ENCODE results near the gene ACSS1. TPM values are rescaled to one million over a fixed set of nuclear protein-coding genes. Genes with fewer than 3 reads are reported as not detected.
A peak's percentile ranks its signal among the peaks of the same experiment; 100 is the strongest.

ACSS1 gene
- total RNA-seq, 1 donor from 2014 or later = 70.8 TPM

DNA sequence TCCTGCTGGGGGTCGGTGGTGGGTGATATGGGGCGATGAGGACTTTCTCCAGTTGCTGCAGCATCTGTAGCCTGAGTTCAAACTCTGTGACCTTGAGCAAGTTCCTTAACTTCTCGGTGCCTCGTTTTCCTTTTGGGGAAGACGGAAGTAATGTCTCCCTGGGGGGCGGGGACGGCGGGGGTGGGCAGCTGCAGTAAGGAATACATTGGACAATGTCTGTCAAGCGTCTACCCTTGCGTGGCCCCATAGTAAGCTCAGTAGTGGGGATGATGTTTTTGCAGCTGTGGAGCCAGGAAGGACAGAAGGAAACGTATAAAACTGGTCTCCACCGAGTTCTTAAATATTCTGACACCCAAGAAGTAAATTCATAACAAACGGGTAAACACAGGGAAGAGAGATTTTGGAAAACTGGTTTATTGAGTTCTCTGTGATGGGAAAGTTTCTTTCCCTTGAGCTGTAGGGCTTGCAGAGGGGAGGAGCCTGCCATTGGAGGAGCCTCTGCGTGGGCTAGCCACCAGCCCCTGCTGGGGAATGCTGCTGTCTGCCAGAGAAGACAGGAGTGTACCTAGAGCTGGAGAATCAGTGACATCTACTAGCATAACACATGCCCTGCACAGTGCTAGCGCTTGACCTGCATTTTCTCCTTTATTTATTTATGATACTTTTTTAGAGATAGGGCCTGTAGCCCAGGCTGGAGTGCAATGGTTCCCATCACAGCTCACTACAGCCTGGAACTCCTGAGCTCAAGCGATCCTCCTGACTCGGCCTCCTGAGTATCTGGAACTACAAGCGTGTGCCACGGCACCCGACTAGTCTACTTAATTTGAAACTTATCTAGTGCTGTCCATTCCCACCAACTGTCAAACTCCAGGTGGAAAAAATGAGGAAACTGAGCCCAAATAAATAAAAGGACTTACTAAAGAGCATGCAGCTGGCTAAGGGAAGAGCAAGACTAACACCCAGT lies 1.2 kb upstream of the ACSS1 start:
- no peak for DNase-seq (ENCODE audit: low spot score)

DNA sequence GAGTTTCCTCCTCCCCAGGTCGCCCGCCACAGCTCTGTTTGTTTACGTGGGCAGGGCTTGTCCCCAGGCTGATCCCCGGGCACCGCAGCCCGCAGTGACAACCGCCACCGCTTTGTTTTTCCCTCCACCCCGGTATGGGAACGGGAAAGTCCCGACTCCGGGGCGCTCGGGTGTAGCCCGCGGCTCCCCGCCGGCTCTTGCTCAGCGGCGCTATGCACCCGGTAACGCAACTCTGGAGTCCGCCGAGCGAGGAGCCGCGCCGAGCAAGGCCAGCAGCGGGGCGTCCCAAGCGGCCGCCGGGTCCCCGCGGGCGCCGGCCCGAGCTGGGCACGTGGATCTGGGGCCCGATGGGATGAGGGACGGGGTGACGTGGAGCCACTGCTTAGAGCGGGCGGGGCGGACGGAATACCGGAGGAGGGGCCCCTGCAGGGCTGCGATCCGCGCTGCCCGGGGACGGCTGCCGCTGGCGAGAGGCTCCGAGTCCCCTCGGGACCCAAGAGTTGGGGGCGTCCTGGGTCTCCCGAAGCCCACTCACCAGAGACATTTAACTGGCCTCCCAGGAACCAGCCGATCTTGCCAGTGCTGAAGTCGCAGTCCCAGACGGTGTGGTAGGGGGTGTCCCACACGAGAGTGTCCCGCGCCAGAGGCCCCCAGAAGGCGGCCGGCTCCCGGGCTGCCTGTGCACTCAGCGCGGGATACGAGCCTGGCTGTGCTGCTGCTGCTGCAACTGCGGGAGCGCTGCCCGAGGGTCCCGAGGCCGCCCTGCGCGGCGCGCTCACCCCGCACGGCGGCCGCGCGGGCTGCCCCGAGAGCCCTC lies 497 bp downstream of the ACSS1 start:
- peak; percentile 78 for DNase-seq (ENCODE audit: low spot score)

DNA sequence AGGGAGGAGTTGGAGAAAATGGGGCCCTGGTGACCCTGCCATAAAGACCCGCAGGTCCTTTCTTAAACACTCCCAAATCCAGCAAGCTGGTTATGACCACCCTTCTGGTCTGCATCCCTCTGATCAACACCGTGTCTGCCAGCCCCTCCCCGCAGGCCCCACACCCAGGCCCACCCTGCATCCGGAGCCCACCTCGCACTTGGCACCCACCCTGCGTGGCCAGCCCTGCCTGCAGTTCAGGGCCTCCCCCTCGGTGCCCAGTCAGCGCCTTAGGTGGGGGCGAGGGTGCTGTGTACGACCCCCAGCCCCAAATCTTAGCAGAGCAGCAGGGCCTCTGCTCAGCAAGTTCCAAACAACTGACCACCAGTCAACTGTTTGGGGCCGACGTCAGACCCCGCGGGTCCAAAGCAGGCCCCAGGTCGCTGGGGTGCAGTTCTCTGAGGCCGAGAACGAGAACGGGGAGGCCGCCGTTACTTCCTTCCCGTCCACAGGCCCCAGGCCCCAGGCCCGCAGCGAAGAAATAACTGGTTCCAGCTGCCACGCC lies 1.2 kb downstream of the ACSS1 start:
- DNase-seq (ENCODE audit: low spot score) = no peak

DNA sequence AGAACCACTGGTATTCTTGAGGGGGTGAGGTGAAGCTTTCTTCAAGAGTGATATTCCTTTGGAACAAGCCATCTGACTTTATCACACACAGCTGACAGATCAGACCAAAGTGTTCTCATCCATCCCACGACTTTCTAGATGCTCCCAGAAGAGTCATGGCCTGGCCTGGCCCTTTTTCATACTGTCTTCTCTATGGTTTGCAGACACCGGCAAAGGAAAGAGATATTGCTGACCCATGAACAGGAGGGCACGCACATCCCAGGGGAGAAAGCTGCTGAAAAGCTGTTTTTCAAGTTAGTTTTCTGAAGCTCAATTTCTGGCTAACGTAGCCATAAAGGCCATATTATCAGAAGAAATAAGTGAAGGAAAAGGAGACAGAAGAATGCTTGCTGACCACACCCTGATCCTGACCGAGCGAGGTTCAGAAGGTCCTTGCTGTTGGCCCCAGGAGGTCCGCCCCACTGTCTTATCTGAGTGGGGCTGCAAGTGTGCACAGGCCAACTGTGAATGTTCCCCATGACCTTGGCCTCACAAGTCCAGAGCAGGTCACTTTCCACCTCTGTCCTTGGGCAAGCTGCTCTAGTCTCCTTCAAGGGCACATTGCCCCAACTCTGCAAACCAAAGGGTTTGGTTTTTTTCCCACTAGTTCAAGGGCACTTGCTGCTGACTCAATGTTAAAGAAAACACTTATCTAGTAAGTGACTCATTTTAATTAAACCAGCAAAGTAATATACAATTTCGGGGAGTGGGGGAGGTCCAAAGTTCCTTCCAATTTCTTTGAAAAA lies 2.0 kb downstream of the ACSS1 start:
- no peak for DNase-seq (ENCODE audit: low spot score)

DNA sequence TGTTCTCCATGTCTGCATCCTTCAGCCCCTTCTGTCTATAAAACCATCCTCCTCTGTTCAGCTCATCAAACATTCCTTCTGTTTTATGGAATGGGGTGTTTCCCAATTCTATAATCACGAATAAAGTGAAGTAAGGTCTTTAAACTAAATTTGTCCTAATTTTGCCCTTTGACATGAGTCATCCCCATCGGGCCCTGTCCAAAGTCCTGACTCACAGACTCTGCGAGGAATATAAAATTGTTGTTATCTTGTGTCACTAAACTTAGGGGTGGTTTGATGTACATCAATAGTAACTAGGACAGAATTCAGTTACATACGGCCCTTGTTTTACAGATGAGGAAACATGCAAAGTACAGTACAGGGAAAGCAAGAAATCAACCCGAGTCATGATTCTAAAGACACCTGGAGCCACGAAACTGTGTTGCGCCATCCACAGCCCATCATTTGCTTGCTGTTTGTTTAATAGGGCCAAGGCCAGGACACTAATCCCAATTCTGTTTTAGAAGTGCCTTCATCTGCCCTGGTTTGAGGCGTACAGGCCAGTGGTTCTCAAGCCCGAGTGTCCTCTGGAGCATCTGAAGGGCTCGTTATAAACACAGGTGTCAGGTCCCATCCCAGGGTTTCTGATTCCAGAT lies 2.8 kb downstream of the ACSS1 start:
- no peak for DNase-seq (ENCODE audit: low spot score)

DNA sequence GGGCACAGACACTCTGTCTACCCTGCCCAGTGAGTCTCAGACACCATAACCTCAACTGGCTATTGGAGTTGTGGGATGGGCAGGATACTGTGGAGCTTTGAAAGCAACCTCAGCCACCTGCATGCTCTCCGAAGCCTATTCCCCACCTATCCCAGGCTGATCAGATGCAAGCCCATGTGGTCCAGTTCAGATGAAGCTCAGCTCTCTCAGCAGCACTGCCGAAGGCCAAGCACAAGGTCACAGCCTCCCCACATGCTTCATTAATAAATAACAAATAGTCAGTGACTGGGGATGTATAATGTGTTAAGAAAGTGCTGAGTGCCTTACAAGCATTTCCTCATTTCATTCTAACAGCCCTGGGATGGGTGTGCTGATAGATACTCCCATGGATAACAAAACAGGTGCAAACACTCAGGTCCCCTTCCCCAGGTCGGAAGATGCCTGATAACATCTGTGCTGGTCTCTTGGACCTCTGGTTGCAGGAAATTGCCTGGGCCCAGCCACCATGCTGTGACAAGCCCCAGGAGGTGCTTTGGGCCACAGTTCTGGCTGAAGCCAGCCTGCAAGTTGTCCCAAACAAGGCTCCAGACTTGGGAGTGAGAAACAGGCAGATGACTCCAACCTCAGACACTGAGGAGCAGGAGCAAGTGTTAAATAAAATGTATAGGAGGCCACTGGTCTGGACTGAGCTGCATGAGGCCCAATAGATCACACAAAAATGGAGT lies 3.7 kb downstream of the ACSS1 start:
- peak; percentile 44 for DNase-seq (ENCODE audit: low spot score)

DNA sequence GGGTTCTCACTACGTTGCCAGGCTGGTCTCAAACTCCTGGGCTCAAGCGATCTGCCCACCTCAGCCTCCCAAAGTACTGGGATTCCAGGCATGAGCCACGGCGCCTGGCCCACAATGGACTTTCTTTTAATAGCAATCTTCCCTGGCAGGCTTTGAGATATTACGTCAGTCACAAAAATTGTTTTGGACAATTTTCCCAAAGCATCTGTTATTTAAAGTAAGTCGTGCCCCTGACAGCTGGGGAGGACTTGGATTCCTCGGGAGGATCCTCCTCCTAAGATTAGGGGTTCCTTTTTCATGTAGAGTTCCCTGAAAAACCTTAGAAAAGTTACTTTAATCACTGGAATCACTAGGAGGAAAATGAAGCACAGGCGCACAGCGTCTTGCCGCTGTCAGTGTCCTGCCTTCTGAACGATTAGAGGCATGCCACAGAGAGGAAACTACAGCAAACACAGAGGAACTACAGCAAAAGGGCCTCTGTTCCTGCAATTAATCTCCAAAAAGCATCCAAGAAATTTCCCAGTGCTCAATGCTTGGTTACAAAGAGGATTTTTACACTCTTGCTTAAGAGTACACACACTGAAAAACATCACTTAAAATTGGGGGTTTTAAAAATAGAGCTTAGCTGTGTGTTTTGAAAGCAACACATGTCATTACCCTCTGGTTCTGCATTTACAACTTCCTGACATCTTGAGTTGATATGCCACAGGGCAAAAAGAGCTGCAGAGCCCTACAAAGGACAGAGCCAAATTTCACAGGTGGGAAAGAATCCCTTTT lies 4.5 kb downstream of the ACSS1 start:
- peak; percentile 42 for DNase-seq (ENCODE audit: low spot score)

DNA sequence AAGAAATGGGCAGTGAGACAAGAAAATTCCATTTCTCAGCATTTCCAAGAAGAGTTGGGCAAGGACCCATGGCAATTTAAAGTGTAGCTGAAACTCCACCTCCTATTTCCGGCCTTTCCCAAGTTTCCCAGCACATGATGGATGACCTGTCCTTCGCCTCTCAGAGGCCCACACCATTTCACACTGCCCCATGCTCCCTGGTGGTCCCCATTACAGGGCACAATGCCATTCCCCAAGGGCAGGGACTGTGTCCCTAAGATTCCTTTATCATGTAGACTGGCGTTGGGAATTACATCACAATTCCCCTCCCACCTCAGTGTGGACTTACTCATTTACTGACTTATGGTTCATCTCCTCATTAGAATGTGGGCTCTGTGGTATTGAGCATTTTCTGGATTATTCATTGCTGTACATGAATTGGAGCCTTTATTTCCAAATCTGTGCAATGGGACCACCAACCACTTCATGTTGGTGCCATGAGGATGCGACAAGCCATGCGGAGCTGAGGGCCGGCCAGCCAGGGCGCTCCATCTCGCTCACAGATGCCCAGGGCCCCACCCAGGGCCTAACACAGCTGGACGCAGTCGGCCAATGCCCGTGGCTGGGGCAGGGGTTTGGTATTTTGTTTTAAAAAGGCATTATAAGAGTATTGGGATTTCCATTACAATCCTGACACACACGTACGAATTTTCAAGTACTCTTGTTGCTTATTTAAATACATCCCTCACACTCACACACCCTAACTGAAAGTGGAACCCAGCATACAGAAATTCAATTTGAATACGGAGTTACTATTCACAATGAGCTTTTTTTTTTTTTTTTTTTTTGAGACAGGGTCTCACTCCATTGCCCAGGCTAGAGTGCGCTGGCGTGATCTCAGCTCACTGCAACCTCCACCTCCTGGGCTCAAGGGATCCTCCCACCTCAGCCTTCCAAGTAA lies 5.4 kb downstream of the ACSS1 start:
- no peak for DNase-seq (ENCODE audit: low spot score)

DNA sequence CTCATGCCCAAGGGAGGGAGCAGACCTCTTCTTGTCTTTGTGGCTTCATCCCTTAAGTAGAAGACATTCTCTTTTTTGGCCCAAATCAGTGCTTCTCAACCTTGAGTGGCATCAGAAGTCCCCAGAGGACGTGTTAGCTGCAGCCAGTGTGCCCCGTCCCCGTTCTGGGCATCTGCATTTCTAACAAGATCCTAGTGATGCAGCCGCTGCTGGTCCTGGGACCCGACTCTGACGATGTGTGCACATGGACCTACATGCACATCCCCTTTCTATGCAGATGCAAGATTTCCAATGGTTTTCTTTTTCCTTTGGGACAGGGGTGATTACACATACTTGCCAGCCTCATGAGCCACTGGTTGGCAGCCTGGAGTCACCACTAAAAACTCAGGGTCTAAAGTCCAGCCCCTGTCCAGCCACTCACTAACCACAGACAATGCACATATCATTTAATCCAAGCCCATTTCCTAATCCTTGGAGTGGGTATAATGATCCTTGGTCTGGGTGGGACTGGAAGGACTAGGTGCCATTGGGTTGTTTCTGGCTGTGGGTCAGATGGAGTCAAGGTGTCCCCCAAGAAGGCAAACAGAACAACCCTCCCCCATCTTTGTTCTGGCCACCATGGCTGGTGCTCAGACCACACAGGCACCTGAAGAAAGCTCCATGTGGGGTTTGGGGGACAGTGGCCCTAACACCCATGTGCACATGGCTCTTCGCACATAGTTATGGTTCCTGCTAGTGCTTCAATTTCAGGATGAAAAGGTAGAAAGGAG lies 6.4 kb downstream of the ACSS1 start:
- no peak for DNase-seq (ENCODE audit: low spot score)

DNA sequence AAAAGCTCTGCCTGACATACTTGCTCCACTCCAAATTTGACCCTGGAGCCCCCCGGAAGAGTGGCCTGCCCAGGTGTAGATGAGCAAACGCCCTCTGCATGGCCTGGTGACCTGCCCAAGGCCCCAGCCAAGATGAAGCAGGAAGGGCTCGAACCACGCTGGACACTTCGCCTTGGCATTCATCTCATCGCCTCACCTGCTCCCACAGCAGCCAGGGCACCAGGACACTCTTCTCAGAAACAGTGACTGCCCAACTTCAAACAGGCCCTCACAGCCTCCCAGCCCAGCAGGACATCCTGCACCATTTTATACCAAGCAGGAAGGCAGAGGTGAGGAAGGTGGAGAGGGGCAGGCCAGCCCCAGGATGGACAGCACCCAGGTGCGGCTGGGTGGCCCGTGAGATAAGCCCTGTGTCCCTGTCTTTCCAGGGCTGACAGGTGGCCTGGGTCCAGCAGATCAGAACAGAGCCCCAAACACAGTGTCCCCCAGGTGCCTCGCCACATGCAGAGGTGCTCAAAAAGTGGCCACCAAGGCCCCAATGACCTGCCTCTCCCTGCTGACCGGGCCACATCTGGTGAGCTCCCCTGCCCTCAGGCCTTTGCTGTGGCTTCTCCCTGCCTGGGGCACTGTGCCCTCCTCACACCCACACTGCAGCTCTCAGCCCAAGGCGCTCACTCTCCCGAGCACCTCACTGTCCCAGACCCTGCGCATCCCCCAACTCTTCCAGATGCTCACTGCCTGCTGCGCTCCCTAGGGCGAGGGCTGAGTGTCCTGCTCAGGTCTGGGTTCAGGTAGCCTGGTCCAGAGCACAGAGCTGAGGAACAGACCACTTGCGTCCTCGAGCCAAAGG lies 7.2 kb downstream of the ACSS1 start:
- DNase-seq (ENCODE audit: low spot score) = no peak

DNA sequence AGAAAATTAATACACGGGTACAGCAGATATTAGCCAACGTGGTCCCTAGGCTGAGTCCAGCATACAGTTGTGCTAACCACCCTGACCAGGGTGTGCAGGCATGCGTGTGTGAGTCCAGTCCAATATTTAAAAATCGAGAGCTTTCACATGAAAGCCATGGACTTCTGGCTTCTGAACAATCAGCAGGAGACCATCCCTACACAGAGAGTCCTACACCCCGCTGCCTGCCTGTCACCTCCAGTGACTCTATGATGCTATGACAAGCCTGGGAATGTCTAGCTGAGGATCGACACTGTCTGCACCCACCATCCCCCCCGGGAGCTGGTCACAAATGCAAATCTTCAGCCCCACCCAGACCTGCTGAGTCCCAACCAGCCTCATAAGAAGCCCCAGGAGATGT lies 7.9 kb downstream of the ACSS1 start:
- no peak for DNase-seq (ENCODE audit: low spot score)

DNA sequence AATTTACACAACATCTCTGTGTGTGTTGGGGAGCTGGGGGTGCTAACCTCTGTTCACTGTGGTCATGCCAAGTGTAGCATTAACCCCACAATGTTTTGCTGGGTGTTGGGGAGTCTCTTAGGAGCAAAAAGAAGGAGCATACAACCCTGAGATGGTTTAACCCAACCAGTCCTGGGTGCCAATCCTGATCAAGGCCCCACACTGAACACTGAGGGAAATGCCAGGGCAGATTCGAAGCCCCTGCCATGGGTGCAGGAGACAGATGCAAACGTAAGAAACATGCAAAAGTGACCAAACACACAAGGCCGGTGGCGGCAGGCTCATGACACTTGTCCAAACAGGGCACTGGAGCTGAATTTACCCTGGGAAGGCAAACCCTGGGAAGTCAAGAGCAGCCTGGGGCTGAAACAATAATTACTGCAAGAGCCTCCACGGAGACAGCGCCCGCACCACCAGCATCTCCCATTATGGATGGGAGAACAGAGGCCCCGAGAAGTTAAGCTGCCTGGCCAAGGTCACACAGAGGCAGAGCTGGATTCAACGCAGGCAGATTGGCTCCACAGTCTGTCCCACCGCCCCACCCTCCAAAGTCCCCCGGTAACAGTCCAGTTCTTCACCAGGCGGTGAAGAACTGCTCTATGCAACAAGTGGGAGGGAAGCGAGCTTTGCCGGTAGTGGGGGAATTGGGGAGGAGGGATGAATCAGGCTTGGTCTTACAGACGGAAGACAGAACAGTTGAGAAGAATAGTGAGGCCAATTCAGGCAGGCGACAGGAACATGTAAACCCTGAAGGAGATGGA lies 8.5 kb downstream of the ACSS1 start:
- DNase-seq (ENCODE audit: low spot score) = no peak

DNA sequence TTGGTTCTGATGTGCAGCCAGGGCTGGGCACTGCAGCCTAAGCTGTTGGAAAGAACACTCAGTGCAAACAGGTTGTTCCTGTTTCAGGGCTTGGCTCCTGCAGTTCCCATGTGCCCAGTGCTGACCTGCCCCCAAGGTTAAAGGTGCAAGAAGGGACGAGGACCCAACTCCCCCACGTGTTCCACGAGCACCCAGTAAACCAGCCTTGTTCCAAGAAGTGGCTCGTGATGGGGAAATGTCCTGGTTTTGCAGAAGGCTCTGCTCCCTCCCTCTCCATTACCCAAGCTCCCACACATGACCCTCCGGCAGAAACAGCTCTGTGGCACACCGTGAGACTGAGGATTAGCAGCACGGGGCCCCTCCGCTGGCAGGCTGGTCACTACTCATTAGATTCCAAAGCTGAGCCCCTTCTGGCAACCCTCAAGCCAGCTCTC lies 9.4 kb downstream of the ACSS1 start:
- DNase-seq (ENCODE audit: low spot score) = no peak

DNA sequence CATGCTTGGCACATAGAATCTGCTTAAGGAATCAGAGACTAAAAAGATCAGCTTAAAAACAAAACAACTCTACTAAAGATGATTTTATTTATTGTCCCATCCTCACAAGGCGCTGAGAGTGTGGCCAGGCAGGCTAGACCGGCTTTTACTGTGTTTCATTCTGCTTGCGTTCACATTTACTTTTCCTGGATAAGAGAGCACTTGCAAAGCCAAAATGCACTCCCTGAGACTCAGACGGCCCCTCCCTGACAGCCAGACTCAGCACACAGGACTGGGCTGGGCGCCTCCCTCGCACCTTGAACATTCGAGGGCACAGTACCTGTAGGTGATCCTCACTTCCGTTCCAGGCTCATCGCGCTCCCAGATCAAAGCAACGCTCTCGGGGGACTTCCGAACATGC lies 10.2 kb downstream of the ACSS1 start:
- no peak for DNase-seq (ENCODE audit: low spot score)

DNA sequence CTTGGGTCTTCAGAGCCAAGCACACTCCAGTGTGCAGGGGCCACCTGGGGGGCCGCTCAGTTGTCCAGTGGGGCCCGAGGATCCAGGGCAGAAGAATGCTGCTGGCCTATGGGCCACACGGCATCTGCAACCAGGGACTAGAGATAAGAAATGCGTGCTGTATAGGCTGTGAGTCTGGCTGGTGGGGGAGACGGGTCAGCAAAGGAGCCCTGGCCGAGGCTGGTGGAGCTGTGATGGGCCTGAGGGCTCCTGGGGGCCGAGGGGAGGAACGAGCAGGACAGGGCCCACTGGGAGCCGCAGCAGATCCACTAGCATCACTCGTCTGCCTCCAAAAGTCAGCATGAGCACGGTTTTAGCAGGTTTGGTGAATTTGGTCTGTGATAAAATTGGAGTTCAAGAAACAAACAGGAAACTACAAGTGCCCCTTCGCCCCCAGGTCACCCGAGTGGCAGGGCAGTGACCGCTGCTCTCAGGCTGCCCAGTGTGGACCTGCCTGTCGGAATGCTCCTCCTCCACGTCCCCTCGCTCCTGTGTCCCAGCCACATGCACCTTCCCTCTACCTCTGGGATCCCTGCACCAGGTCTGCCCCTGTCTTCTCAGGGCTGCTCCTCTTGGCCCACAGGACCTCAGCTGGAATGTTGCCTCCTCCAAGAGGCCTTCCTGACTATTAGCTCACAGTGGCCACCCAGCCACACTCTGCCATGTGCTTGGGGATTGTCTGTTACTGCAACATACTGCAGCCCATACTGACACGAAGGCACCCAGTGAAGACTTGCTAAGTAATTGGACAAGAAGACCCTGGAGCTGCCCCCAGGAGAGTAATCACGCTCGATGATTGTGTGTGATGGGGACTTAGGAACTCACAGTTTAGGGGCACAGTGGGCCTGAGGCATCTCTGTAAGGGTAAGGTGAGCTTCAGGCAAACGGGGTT lies 10.9 kb downstream of the ACSS1 start:
- DNase-seq (ENCODE audit: low spot score) = no peak
